Mesendoderm (in vitro differentiated cells): Measurements from ENCODE around the gene TNFAIP8L1.

Experiments used
- DNase-seq: peaks from one replicate; pipeline ENCODE4 v3.0.0; 2013
- H2AK5ac ChIP-seq: 2 replicates; pipeline ENCODE4 v1.6.1; 2013; ENCODE audit warnings: low read length, inconsistent platforms
- H2BK120ac ChIP-seq: 2 replicates; pipeline ENCODE4 v1.6.1; 2013; ENCODE audit warnings: low read depth, mild to moderate bottlenecking, low read length, moderate library complexity, mixed read lengths
- H2BK15ac ChIP-seq: replicated peaks from 2 replicates; pipeline ENCODE4 v1.6.1; 2013; ENCODE audit warnings: low read depth, mild to moderate bottlenecking, moderate library complexity
- H2BK5ac ChIP-seq: 2 replicates; pipeline ENCODE4 v1.6.1; 2013; ENCODE audit warnings: low read length, inconsistent platforms
- H3K18ac ChIP-seq: 2 replicates; pipeline ENCODE4 v1.6.1; 2013; ENCODE audit warnings: mild to moderate bottlenecking, low read length, mixed read lengths
- H3K23ac ChIP-seq: one replicate; pipeline ENCODE4 v1.6.1; 2013; ENCODE audit warnings: low read length
- H3K27ac ChIP-seq: 2 replicates; pipeline ENCODE4 v1.5.1; 2013; ENCODE audit warnings: low read depth, mild to moderate bottlenecking, inconsistent platforms, low read length, moderate library complexity
- H3K27me3 ChIP-seq: 2 replicates; pipeline ENCODE4 v1.6.1; 2013; ENCODE audit warnings: low read length, control low read depth, mild to moderate bottlenecking, inconsistent platforms; ENCODE audit not compliant: insufficient read depth, poor library complexity
- H3K36me3 ChIP-seq: 2 replicates; pipeline ENCODE4 v1.6.1; 2013; ENCODE audit warnings: low read length, inconsistent platforms; ENCODE audit not compliant: control insufficient read depth, insufficient read depth
- H3K4ac ChIP-seq: one replicate; pipeline ENCODE4 v1.6.1; 2013; ENCODE audit warnings: low read depth, mild to moderate bottlenecking, low read length, moderate library complexity
- H3K4me1 ChIP-seq: 2 replicates; pipeline ENCODE4 v1.6.1; 2013; ENCODE audit warnings: low read depth, low read length, inconsistent platforms; ENCODE audit not compliant: control insufficient read depth
- H3K4me2 ChIP-seq: 2 replicates; pipeline ENCODE4 v1.6.1; 2013; ENCODE audit warnings: low read length
- H3K4me3 ChIP-seq: 2 replicates; pipeline ENCODE4 v1.5.1; 2013; ENCODE audit warnings: mild to moderate bottlenecking, low read length
- H3K56ac ChIP-seq: one replicate; pipeline ENCODE4 v1.6.1; 2013; ENCODE audit warnings: low read length
- H3K79me1 ChIP-seq: 2 replicates; pipeline ENCODE4 v1.6.1; 2013; ENCODE audit warnings: low read length, inconsistent platforms
- H3K79me2 ChIP-seq: 2 replicates; pipeline ENCODE4 v1.6.1; 2013; ENCODE audit warnings: mild to moderate bottlenecking, low read length; ENCODE audit not compliant: control insufficient read depth, insufficient read depth
- H3K9ac ChIP-seq: 2 replicates; pipeline ENCODE4 v1.6.1; 2013; ENCODE audit warnings: low read length, inconsistent platforms
- H4K5ac ChIP-seq: one replicate; pipeline ENCODE4 v1.6.1; 2013; ENCODE audit warnings: low read length
- H4K8ac ChIP-seq: one replicate; pipeline ENCODE4 v1.6.1; 2013; ENCODE audit warnings: low read depth, mild to moderate bottlenecking, control low read depth, low read length, moderate library complexity
- WGBS: extraction: QIAGEN DNeasy Blood & Tissue Kit; methylation state at CpG from one replicate; pipeline ENCODE4 v1.1.7; 2013; ENCODE audit warnings: low lambda C conversion rate, missing lambda C conversion rate; ENCODE audit not compliant: insufficient coverage; ENCODE audit errors: extremely low coverage; 5-methylcytosine and 5-hydroxymethylcytosine counted together

Gene TNFAIP8L1

GRCh38 chr19:4597975-4598671 lies 41.2 kb upstream of the TNFAIP8L1 start:
- H2BK5ac ChIP-seq = no peak overlapping the region
- H2BK15ac ChIP-seq = no peak overlapping the region
- peak overlapping the region; percentile 56 for H3K4me2 ChIP-seq
- H3K4me3 ChIP-seq = no peak overlapping the region
- no peak overlapping the region for H2BK120ac ChIP-seq
- H4K5ac ChIP-seq = no peak overlapping the region
- H3K79me1 ChIP-seq = no peaks in the 10 kb centered on the region
- H3K79me2 ChIP-seq = no peaks in the 10 kb centered on the region
- peak overlapping the region; percentile 27 for H3K9ac ChIP-seq
- no peaks in the 10 kb centered on the region for H3K4me1 ChIP-seq
- no peaks in the 10 kb centered on the region for H3K27me3 ChIP-seq
- H3K18ac ChIP-seq = no peak overlapping the region
- H3K56ac ChIP-seq = no peak overlapping the region
- WGBS = no CpG with 5 or more reads among the region's 32 CpGs
- H4K8ac ChIP-seq = no peak overlapping the region
- H3K27ac ChIP-seq = no peak overlapping the region
- no peaks in the 10 kb centered on the region for H3K36me3 ChIP-seq
- DNase-seq = peak; percentile 70
- no peak overlapping the region for H2AK5ac ChIP-seq
- no peak overlapping the region for H3K4ac ChIP-seq
- H3K23ac ChIP-seq = no peak overlapping the region

GRCh38 chr19:4598712-4599111 lies 40.6 kb upstream of the TNFAIP8L1 start:
- no peak for DNase-seq
- no peak overlapping the region for H3K27ac ChIP-seq
- H3K27me3 ChIP-seq = no peaks in the 10 kb centered on the region

GRCh38 chr19:4600082-4600481 lies 39.2 kb upstream of the TNFAIP8L1 start:
- DNase-seq = no peak
- Histone ChIP-seq H3K4me1 (no peaks in the 10 kb centered on the region), H2BK15ac (no peak overlapping the region), H2AK5ac (no peak overlapping the region), H3K4me3 (no peak overlapping the region), H3K9ac (no peak overlapping the region), H3K23ac (no peak overlapping the region), H3K36me3 (no peaks in the 10 kb centered on the region), H3K56ac (no peak overlapping the region), H3K79me1 (no peaks in the 10 kb centered on the region), H3K79me2 (no peaks in the 10 kb centered on the region), H2BK120ac (no peak overlapping the region), H3K27ac (no peak overlapping the region), H2BK5ac (no peak overlapping the region), H4K5ac (no peak overlapping the region), H3K4ac (no peak overlapping the region), H4K8ac (no peak overlapping the region), H3K18ac (no peak overlapping the region), H3K4me2 (no peak overlapping the region), H3K27me3 (no peaks in the 10 kb centered on the region)
- no CpG with 5 or more reads among the region's 10 CpGs for WGBS

More at GRCh38 chr19:4598712-4599111, 40.6 kb upstream of the TNFAIP8L1 start:
- H3K4me2 ChIP-seq = no peak overlapping the region
- no peaks in the 10 kb centered on the region for H3K36me3 ChIP-seq
- no peak overlapping the region for H2BK5ac ChIP-seq
- H3K9ac ChIP-seq = no peak overlapping the region
- no CpG with 5 or more reads among the region's 17 CpGs for WGBS
- no peaks in the 10 kb centered on the region for H3K4me1 ChIP-seq
- no peaks in the 10 kb centered on the region for H3K79me2 ChIP-seq
- H3K79me1 ChIP-seq = no peaks in the 10 kb centered on the region
- H3K4me3 ChIP-seq = no peak overlapping the region
- no peak overlapping the region for H3K56ac ChIP-seq
- H4K5ac ChIP-seq = no peak overlapping the region
- H3K4ac ChIP-seq = no peak overlapping the region
- no peak overlapping the region for H2BK120ac ChIP-seq
- no peak overlapping the region for H4K8ac ChIP-seq
- no peak overlapping the region for H3K23ac ChIP-seq
- H2AK5ac ChIP-seq = no peak overlapping the region
- no peak overlapping the region for H2BK15ac ChIP-seq
- no peak overlapping the region for H3K18ac ChIP-seq

GRCh38 chr19:4600893-4601292 lies 38.4 kb upstream of the TNFAIP8L1 start:
- H3K27me3 ChIP-seq = no peaks in the 10 kb centered on the region

GRCh38 chr19:4602173-4602788 lies 37.0 kb upstream of the TNFAIP8L1 start:
- Histone ChIP-seq H3K27ac (no peak overlapping the region), H3K4me1 (no peaks in the 10 kb centered on the region), H3K27me3 (no peaks in the 10 kb centered on the region), H2BK5ac (no peak overlapping the region), H3K4me3 (no peak overlapping the region), H2BK15ac (no peak overlapping the region), H3K23ac (no peak overlapping the region), H3K18ac (no peak overlapping the region), H4K8ac (no peak overlapping the region), H3K79me2 (no peaks in the 10 kb centered on the region), H3K4ac (no peak overlapping the region), H3K79me1 (no peaks in the 10 kb centered on the region), H3K56ac (no peak overlapping the region), H3K9ac (no peak overlapping the region), H2BK120ac (no peak overlapping the region), H2AK5ac (no peak overlapping the region), H4K5ac (no peak overlapping the region), H3K4me2 (no peak overlapping the region), H3K36me3 (no peaks in the 10 kb centered on the region)
- no peak for DNase-seq
- WGBS = 100% methylated on average over 4 of the region's 5 CpGs

More at GRCh38 chr19:4600893-4601292, 38.4 kb upstream of the TNFAIP8L1 start:
- DNase-seq = no peak
- Histone ChIP-seq H4K8ac (no peak overlapping the region), H3K27ac (no peak overlapping the region), H3K23ac (no peak overlapping the region), H3K56ac (no peak overlapping the region), H3K36me3 (no peaks in the 10 kb centered on the region), H2BK5ac (no peak overlapping the region), H3K4me2 (no peak overlapping the region), H3K79me2 (no peaks in the 10 kb centered on the region), H3K18ac (no peak overlapping the region), H2BK15ac (no peak overlapping the region), H3K4me3 (no peak overlapping the region), H3K79me1 (no peaks in the 10 kb centered on the region), H2AK5ac (no peak overlapping the region), H2BK120ac (no peak overlapping the region), H3K4me1 (no peaks in the 10 kb centered on the region), H3K9ac (no peak overlapping the region), H4K5ac (no peak overlapping the region), H3K4ac (no peak overlapping the region)
- WGBS = no CpG with 5 or more reads among the region's 5 CpGs
